GM12878 (cell line): ENCODE results near the gene VIT.

ENCODE experiments used
- EZH2 ChIP-seq: IDR thresholded peaks from 2 replicates; pipeline ENCODE4 v1.6.1; 2012; ENCODE audit warnings: low read depth, mild to moderate bottlenecking, control low read depth, inconsistent platforms, low read length, borderline replicate concordance; ENCODE audit not compliant: control insufficient read depth
- GABPA ChIP-seq: IDR thresholded peaks from 2 replicates; pipeline ENCODE4 v1.6.1; 2014; ENCODE audit warnings: antibody characterized with exemption, low read depth, mild to moderate bottlenecking, inconsistent platforms
- HDAC2 ChIP-seq: fragments of 200-600 bp; sonication (generic); IDR thresholded peaks from 2 replicates; pipeline ENCODE4 v1.6.1; 2017
- KDM1A ChIP-seq: fragments of 200-600 bp; sonication (generic); IDR thresholded peaks from 2 replicates; pipeline ENCODE4 v1.6.1; 2016; ENCODE audit warnings: borderline replicate concordance
- MYB ChIP-seq: fragments of 150-350 bp; IDR thresholded peaks from 2 replicates; pipeline ENCODE4 v1.6.1; 2014; ENCODE audit warnings: mild to moderate bottlenecking, low read depth, low read length, borderline replicate concordance
- POLR2AphosphoS5 ChIP-seq: IDR thresholded peaks from 2 replicates; pipeline ENCODE4 v1.6.1; 2011; ENCODE audit warnings: mild to moderate bottlenecking, low read length, inconsistent platforms
- RAD21 ChIP-seq: IDR thresholded peaks from 2 replicates; pipeline ENCODE4 v1.6.1; 2011; ENCODE audit warnings: mild to moderate bottlenecking, low read depth, low read length, moderate library complexity; ENCODE audit not compliant: insufficient read depth
- SRF ChIP-seq, 2 experiments: IDR thresholded peaks; 2 replicates each; pipeline ENCODE4 v1.6.1; 2011; ENCODE audit warnings: low read depth in 2 of 2, low read length in 2 of 2, mild to moderate bottlenecking in 1 of 2, moderate library complexity in 1 of 2
- TF ChIP-seq, protein P1 (sequence below), 3 experiments: IDR thresholded peaks in 2 of 3; conservative IDR thresholded peaks in 1 of 3; 2 replicates each; pipeline ENCODE4 v1.5.1; 2011; ENCODE audit warnings: low read depth in 3 of 3, low read length in 3 of 3, mild to moderate bottlenecking in 3 of 3, control low read depth in 2 of 3, moderate library complexity in 2 of 3, inconsistent platforms in 1 of 3, mixed read lengths in 1 of 3; ENCODE audit not compliant: control insufficient read depth in 2 of 3, insufficient read depth in 1 of 3; ENCODE audit errors: extremely low read depth in 1 of 3

DNA sequence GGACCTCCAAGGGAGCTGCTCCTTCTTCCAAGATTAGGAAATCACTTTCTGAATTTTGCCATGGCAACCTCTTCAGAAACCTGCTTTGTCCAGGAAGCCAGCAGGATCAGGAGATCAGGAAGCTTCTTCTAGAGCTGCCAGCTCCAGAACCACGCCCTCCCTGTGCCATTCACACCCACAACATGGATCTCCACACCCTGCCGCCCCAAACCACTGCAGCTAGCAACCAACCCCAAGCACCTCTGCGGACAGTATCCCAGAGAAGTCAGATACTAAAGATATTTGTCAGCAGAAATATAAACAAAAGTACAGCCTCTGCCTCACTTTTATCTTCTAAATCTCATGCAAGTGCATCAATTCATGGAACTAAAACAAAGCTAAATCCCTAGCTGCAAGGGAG, 106.4 kb downstream of the VIT start:
- TF ChIP-seq POLR2AphosphoS5 (no peak), RAD21 (no peak), SRF (IDR thresholded peaks at IDR 0.05; ENCODE audit: low read depth in 2 of 2, low read length in 2 of 2) (no peak), GABPA (no peak), KDM1A (no peak), EZH2 (no peak), HDAC2 (no peak), MYB (no peak)
- TF ChIP-seq, protein P1, sequence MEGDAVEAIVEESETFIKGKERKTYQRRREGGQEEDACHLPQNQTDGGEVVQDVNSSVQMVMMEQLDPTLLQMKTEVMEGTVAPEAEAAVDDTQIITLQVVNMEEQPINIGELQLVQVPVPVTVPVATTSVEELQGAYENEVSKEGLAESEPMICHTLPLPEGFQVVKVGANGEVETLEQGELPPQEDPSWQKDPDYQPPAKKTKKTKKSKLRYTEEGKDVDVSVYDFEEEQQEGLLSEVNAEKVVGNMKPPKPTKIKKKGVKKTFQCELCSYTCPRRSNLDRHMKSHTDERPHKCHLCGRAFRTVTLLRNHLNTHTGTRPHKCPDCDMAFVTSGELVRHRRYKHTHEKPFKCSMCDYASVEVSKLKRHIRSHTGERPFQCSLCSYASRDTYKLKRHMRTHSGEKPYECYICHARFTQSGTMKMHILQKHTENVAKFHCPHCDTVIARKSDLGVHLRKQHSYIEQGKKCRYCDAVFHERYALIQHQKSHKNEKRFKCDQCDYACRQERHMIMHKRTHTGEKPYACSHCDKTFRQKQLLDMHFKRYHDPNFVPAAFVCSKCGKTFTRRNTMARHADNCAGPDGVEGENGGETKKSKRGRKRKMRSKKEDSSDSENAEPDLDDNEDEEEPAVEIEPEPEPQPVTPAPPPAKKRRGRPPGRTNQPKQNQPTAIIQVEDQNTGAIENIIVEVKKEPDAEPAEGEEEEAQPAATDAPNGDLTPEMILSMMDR (IDR thresholded peaks at IDR 0.05 in 2 of 3, conservative IDR thresholded peaks at IDR 0.05 in 1 of 3; ENCODE audit: control insufficient read depth in 2 of 3, extremely low read depth in 1 of 3, insufficient read depth in 1 of 3, low read depth in 3 of 3, low read length in 3 of 3), result no peak
